GM23338 (cell line): Measurements from ENCODE around the gene PRMT9. TPM values are rescaled to one million over a fixed set of nuclear protein-coding genes. Genes with fewer than 3 reads are reported as not detected.

Experiments used
- ATAC-seq: fragments of 200-7000 bp; cut with Tn5 transposase; 3 replicates; pipeline ENCODE4 v1.9.1; 2020
- DNase-seq: peaks from one replicate; pipeline ENCODE4 v3.0.0-alpha.2; 2015; ENCODE audit warnings: low spot score
- H2AFZ ChIP-seq: fragments of 200-600 bp; sonication (generic); 2 replicates; pipeline ENCODE4 v1.8.0; 2016; ENCODE audit warnings: antibody characterized with exemption, mild to moderate bottlenecking, moderate library complexity
- H3F3A ChIP-seq: fragments of 200-600 bp; sonication (generic); replicated peaks from 2 replicates; pipeline ENCODE4 v1.8.0; 2017; ENCODE audit warnings: antibody characterized with exemption, mixed run types, low read depth
- H3K27ac ChIP-seq: fragments of 200-600 bp; sonication (generic); 2 replicates; pipeline ENCODE4 v1.6.1; 2016; ENCODE audit warnings: low read depth
- H3K27me3 ChIP-seq: fragments of 200-600 bp; sonication (generic); 2 replicates; pipeline ENCODE4 v1.8.0; 2016; ENCODE audit warnings: mild to moderate bottlenecking, mixed run types, moderate library complexity; ENCODE audit not compliant: insufficient read depth
- H3K36me3 ChIP-seq: fragments of 200-600 bp; sonication (generic); 2 replicates; pipeline ENCODE4 v1.8.0; 2016; ENCODE audit warnings: mild to moderate bottlenecking; ENCODE audit not compliant: insufficient read depth
- H3K4me1 ChIP-seq: fragments of 200-600 bp; sonication (generic); 2 replicates; pipeline ENCODE4 v1.8.0; 2016; ENCODE audit warnings: mild to moderate bottlenecking, moderate library complexity; ENCODE audit not compliant: insufficient read depth
- H3K4me2 ChIP-seq: fragments of 200-600 bp; sonication (generic); 2 replicates; pipeline ENCODE4 v1.7.1; 2017; ENCODE audit warnings: mixed run types
- H3K4me3 ChIP-seq: fragments of 200-600 bp; sonication (generic); 2 replicates; pipeline ENCODE4 v1.6.1; 2016; ENCODE audit warnings: mixed run types
- H3K79me2 ChIP-seq: fragments of 200-600 bp; sonication (generic); replicated peaks from 2 replicates; pipeline ENCODE4 v1.8.0; 2017; ENCODE audit warnings: mild to moderate bottlenecking; ENCODE audit not compliant: insufficient read depth
- H3K9me2 ChIP-seq: fragments of 200-600 bp; sonication (generic); 2 replicates; pipeline ENCODE4 v1.8.0; 2017; ENCODE audit not compliant: insufficient read depth
- H4K20me1 ChIP-seq: fragments of 200-600 bp; sonication (generic); replicated peaks from 2 replicates; pipeline ENCODE4 v1.8.0; 2017; ENCODE audit warnings: mild to moderate bottlenecking; ENCODE audit not compliant: insufficient read depth
- H3K27ac Mint-ChIP-seq: 2 replicates; pipeline ENCODE4 v1.8.0; 2020; ENCODE audit warnings: inconsistent platforms, mild to moderate bottlenecking, moderate library complexity, mixed read lengths
- H3K27me3 Mint-ChIP-seq: 3 replicates; pipeline ENCODE4 v1.8.0; 2022; ENCODE audit warnings: low read depth, mild to moderate bottlenecking, moderate library complexity, mixed read lengths, inconsistent platforms; ENCODE audit not compliant: insufficient read depth, poor library complexity
- H3K36me3 Mint-ChIP-seq: 3 replicates; pipeline ENCODE4 v1.8.0; 2021; ENCODE audit warnings: low read depth, mild to moderate bottlenecking, inconsistent platforms, moderate library complexity, mixed read lengths
- H3K4me1 Mint-ChIP-seq: 3 replicates; pipeline ENCODE4 v1.8.0; 2020; ENCODE audit warnings: mild to moderate bottlenecking, inconsistent platforms, mixed read lengths
- H3K4me3 Mint-ChIP-seq: 3 replicates; pipeline ENCODE4 v1.8.0; 2021; ENCODE audit warnings: moderate library complexity, mild to moderate bottlenecking, inconsistent platforms, mixed read lengths
- H3K9me3 Mint-ChIP-seq: 3 replicates; pipeline ENCODE4 v1.8.0; 2020; ENCODE audit warnings: moderate library complexity, mild to moderate bottlenecking, inconsistent platforms, mixed read lengths
- CREB1 ChIP-seq: fragments of 250-450 bp; sonication (Bioruptor Pico); IDR thresholded peaks from 2 replicates; pipeline ENCODE4 v1.5.0; 2020; ENCODE audit warnings: low read depth, mild to moderate bottlenecking, moderate library complexity
- EZH2 ChIP-seq: fragments of 200-600 bp; sonication (generic); IDR thresholded peaks from one replicate; pipeline ENCODE4 v1.8.0; 2017; ENCODE audit warnings: antibody characterized with exemption, mild to moderate bottlenecking, low read depth; ENCODE audit not compliant: unreplicated experiment
- EZH2phosphoT487 ChIP-seq: fragments of 200-600 bp; sonication (generic); IDR thresholded peaks from one replicate; pipeline ENCODE4 v1.8.1; 2018; ENCODE audit warnings: antibody characterized with exemption; ENCODE audit not compliant: unreplicated experiment
- JUNB ChIP-seq: IDR thresholded peaks from one replicate; pipeline ENCODE4 v1.6.1; 2016; ENCODE audit warnings: antibody characterized with exemption; ENCODE audit not compliant: unreplicated experiment
- NANOG ChIP-seq: IDR thresholded peaks from 2 replicates; pipeline ENCODE4 v1.6.1; 2016; ENCODE audit warnings: antibody characterized with exemption, borderline replicate concordance
- STAT1 ChIP-seq: IDR thresholded peaks from one replicate; pipeline ENCODE4 v1.6.1; 2016; ENCODE audit warnings: antibody characterized with exemption; ENCODE audit not compliant: unreplicated experiment
- ZNF331 ChIP-seq: fragments of 250-450 bp; sonication (Bioruptor Pico); IDR thresholded peaks from 2 replicates; pipeline ENCODE4 v1.5.0; 2020; ENCODE audit warnings: low read depth, mild to moderate bottlenecking, moderate library complexity
- polyA plus RNA-seq: library from polyadenylated mRNA; unstranded; fragments of >200 nt; fragmentation: Nextera tagmentation; extraction: Ambion mirVana; gene quantifications from 2 replicates; pipeline ENCODE4 v1.2.1, GENCODE V29; 2016
- total RNA-seq: library from RNA; depleted of rRNA; stranded (reverse); fragments of >200 nt; shearing (Covaris generic); gene quantifications from 2 replicates; pipeline ENCODE4 v1.2.3, GENCODE V29; 2014
- TF ChIP-seq, protein P1 (sequence below): IDR thresholded peaks from one replicate; pipeline ENCODE4 v1.6.1; 2018; ENCODE audit warnings: antibody characterized with exemption; ENCODE audit not compliant: unreplicated experiment
- TF ChIP-seq, protein P2 (sequence below): fragments of 250-450 bp; sonication (Bioruptor Pico); IDR thresholded peaks from 2 replicates; pipeline ENCODE4 v1.5.0; 2020; ENCODE audit warnings: mild to moderate bottlenecking, moderate library complexity
- TF ChIP-seq, protein P3 (sequence below), 2 experiments: fragments of 200-600 bp in 1 of 2; sonication (generic) in 1 of 2; conservative IDR thresholded peaks; 2 replicates each; pipeline versions ENCODE4 v1.5.1 to v1.6.1; 2016 to 2017; ENCODE audit warnings: antibody characterized with exemption in 2 of 2, low read depth in 2 of 2, mild to moderate bottlenecking in 2 of 2, moderate library complexity in 1 of 2
- TF ChIP-seq, protein P4 (sequence below): IDR thresholded peaks from 2 replicates; pipeline ENCODE4 v1.6.1; 2016; ENCODE audit warnings: antibody characterized with exemption

PRMT9 gene
- total and polyA plus RNA-seq, 2 experiments from 2014 or later = 7.6 to 11.2 TPM

DNA sequence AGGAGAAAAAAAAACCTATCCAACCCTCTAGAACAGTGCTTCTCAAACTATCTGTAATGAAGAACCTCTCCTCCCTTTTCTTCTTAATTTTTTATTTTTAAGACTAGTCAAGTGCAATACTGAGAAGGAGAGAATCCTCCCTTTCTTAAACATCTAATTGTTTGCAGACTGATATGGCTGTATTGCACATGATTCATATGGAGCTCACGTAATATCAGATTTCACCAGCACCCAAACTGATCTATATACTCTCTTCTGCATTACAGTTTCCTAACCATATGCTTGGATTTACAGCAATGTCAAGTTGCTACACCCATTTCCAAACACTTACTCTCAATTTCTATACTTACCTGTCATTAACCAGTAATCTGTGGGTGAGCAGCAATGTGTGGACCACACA is 9.5 kb downstream of the PRMT9 start:
- no peak overlapping the region for H3K4me3 Mint-ChIP-seq
- H3K27ac Mint-ChIP-seq = no peak overlapping the region
- peaks cover 2% of the 10 kb centered on the region; the same call in 1 of the 3 replicates for H3K4me1 Mint-ChIP-seq
- H3K9me2 ChIP-seq = no peaks in the 10 kb centered on the region
- 0 out of 2 replicates have a peak overlapping the region, but pooled peaks have one; percentile 5 for H3K27ac ChIP-seq
- no peak overlapping the region for H3K4me2 ChIP-seq
- peaks cover 2% of the 10 kb centered on the region; the same call in 1 of the 2 replicates for H4K20me1 ChIP-seq
- TF ChIP-seq EZH2phosphoT487 (no peak), JUNB (no peak), STAT1 (no peak), CREB1 (CRISPR knock-in tag) (no peak), EZH2 (no peak), ZNF331 (no peak), NANOG (no peak)
- TF ChIP-seq, protein P1, sequence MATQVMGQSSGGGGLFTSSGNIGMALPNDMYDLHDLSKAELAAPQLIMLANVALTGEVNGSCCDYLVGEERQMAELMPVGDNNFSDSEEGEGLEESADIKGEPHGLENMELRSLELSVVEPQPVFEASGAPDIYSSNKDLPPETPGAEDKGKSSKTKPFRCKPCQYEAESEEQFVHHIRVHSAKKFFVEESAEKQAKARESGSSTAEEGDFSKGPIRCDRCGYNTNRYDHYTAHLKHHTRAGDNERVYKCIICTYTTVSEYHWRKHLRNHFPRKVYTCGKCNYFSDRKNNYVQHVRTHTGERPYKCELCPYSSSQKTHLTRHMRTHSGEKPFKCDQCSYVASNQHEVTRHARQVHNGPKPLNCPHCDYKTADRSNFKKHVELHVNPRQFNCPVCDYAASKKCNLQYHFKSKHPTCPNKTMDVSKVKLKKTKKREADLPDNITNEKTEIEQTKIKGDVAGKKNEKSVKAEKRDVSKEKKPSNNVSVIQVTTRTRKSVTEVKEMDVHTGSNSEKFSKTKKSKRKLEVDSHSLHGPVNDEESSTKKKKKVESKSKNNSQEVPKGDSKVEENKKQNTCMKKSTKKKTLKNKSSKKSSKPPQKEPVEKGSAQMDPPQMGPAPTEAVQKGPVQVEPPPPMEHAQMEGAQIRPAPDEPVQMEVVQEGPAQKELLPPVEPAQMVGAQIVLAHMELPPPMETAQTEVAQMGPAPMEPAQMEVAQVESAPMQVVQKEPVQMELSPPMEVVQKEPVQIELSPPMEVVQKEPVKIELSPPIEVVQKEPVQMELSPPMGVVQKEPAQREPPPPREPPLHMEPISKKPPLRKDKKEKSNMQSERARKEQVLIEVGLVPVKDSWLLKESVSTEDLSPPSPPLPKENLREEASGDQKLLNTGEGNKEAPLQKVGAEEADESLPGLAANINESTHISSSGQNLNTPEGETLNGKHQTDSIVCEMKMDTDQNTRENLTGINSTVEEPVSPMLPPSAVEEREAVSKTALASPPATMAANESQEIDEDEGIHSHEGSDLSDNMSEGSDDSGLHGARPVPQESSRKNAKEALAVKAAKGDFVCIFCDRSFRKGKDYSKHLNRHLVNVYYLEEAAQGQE = no peak
- TF ChIP-seq, protein P2, sequence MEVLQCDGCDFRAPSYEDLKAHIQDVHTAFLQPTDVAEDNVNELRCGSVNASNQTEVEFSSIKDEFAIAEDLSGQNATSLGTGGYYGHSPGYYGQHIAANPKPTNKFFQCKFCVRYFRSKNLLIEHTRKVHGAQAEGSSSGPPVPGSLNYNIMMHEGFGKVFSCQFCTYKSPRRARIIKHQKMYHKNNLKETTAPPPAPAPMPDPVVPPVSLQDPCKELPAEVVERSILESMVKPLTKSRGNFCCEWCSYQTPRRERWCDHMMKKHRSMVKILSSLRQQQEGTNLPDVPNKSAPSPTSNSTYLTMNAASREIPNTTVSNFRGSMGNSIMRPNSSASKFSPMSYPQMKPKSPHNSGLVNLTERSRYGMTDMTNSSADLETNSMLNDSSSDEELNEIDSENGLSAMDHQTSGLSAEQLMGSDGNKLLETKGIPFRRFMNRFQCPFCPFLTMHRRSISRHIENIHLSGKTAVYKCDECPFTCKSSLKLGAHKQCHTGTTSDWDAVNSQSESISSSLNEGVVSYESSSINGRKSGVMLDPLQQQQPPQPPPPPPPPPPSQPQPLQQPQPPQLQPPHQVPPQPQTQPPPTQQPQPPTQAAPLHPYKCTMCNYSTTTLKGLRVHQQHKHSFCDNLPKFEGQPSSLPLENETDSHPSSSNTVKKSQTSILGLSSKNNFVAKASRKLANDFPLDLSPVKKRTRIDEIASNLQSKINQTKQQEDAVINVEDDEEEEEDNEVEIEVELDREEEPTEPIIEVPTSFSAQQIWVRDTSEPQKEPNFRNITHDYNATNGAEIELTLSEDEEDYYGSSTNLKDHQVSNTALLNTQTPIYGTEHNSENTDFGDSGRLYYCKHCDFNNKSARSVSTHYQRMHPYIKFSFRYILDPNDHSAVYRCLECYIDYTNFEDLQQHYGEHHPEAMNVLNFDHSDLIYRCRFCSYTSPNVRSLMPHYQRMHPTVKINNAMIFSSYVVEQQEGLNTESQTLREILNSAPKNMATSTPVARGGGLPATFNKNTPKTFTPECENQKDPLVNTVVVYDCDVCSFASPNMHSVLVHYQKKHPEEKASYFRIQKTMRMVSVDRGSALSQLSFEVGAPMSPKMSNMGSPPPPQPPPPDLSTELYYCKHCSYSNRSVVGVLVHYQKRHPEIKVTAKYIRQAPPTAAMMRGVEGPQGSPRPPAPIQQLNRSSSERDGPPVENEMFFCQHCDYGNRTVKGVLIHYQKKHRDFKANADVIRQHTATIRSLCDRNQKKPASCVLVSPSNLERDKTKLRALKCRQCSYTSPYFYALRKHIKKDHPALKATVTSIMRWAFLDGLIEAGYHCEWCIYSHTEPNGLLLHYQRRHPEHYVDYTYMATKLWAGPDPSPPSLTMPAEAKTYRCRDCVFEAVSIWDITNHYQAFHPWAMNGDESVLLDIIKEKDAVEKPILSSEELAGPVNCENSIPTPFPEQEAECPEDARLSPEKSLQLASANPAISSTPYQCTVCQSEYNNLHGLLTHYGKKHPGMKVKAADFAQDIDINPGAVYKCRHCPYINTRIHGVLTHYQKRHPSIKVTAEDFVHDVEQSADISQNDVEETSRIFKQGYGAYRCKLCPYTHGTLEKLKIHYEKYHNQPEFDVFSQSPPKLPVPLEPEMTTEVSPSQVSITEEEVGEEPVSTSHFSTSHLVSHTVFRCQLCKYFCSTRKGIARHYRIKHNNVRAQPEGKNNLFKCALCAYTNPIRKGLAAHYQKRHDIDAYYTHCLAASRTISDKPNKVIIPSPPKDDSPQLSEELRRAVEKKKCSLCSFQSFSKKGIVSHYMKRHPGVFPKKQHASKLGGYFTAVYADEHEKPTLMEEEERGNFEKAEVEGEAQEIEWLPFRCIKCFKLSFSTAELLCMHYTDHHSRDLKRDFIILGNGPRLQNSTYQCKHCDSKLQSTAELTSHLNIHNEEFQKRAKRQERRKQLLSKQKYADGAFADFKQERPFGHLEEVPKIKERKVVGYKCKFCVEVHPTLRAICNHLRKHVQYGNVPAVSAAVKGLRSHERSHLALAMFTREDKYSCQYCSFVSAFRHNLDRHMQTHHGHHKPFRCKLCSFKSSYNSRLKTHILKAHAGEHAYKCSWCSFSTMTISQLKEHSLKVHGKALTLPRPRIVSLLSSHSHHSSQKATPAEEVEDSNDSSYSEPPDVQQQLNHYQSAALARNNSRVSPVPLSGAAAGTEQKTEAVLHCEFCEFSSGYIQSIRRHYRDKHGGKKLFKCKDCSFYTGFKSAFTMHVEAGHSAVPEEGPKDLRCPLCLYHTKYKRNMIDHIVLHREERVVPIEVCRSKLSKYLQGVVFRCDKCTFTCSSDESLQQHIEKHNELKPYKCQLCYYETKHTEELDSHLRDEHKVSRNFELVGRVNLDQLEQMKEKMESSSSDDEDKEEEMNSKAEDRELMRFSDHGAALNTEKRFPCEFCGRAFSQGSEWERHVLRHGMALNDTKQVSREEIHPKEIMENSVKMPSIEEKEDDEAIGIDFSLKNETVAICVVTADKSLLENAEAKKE = no peak
- TF ChIP-seq, protein P3, sequence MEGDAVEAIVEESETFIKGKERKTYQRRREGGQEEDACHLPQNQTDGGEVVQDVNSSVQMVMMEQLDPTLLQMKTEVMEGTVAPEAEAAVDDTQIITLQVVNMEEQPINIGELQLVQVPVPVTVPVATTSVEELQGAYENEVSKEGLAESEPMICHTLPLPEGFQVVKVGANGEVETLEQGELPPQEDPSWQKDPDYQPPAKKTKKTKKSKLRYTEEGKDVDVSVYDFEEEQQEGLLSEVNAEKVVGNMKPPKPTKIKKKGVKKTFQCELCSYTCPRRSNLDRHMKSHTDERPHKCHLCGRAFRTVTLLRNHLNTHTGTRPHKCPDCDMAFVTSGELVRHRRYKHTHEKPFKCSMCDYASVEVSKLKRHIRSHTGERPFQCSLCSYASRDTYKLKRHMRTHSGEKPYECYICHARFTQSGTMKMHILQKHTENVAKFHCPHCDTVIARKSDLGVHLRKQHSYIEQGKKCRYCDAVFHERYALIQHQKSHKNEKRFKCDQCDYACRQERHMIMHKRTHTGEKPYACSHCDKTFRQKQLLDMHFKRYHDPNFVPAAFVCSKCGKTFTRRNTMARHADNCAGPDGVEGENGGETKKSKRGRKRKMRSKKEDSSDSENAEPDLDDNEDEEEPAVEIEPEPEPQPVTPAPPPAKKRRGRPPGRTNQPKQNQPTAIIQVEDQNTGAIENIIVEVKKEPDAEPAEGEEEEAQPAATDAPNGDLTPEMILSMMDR (conservative IDR thresholded peaks at IDR 0.05; ENCODE audit: low read depth in 2 of 2) = no peak
- TF ChIP-seq, protein P4, sequence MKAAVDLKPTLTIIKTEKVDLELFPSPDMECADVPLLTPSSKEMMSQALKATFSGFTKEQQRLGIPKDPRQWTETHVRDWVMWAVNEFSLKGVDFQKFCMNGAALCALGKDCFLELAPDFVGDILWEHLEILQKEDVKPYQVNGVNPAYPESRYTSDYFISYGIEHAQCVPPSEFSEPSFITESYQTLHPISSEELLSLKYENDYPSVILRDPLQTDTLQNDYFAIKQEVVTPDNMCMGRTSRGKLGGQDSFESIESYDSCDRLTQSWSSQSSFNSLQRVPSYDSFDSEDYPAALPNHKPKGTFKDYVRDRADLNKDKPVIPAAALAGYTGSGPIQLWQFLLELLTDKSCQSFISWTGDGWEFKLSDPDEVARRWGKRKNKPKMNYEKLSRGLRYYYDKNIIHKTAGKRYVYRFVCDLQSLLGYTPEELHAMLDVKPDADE = no peak
- H3K36me3 ChIP-seq = no peaks in the 10 kb centered on the region
- peaks cover 17% of the 10 kb centered on the region for H3K36me3 Mint-ChIP-seq
- H3K9me3 Mint-ChIP-seq = no peaks in the 10 kb centered on the region
- H3F3A ChIP-seq = no peaks in the 10 kb centered on the region
- H3K4me1 ChIP-seq = no peaks in the 10 kb centered on the region
- H3K4me3 ChIP-seq = no peak overlapping the region
- no peaks in the 10 kb centered on the region for H3K27me3 Mint-ChIP-seq
- no peak for ATAC-seq
- DNase-seq = no peak
- no peaks in the 10 kb centered on the region; the same call in 1 of the 2 replicates for H3K79me2 ChIP-seq
- H3K27me3 ChIP-seq = no peaks in the 10 kb centered on the region
- no peak overlapping the region for H2AFZ ChIP-seq
